Colonic mucosa (tissue), 4 donors: ENCODE measurements around the gene ATP8A1. TPM values are rescaled to one million over a fixed set of nuclear protein-coding genes. Genes with fewer than 3 reads are reported as not detected.

ENCODE experiments used
- DNase-seq: peaks from one replicate; pipeline ENCODE4 v3.0.0-alpha.2; 2020
- H3K27ac ChIP-seq: fragments of 200-600 bp; one replicate; pipeline ENCODE4 v1.8.0; 2021
- H3K27me3 ChIP-seq: fragments of 200-600 bp; one replicate; pipeline ENCODE4 v1.8.0; 2021
- H3K36me3 ChIP-seq: fragments of 200-600 bp; one replicate; pipeline ENCODE4 v1.8.0; 2021
- H3K4me1 ChIP-seq: fragments of 200-600 bp; one replicate; pipeline ENCODE4 v1.8.0; 2021; ENCODE audit warnings: mild to moderate bottlenecking
- H3K4me3 ChIP-seq: fragments of 200-600 bp; one replicate; pipeline ENCODE4 v1.8.0; 2021
- H3K9ac ChIP-seq, 2 donors: one replicate each; pipeline ENCODE4 v1.7.0; 2013; ENCODE audit warnings: control low read depth in 2 of 2, low read depth in 2 of 2, low read length in 2 of 2
- H3K9me3 ChIP-seq: fragments of 200-600 bp; one replicate; pipeline ENCODE4 v1.8.0; 2021
- intact Hi-C: fragments of 100-400 bp; cut with DNase I; formaldehyde crosslinking; loops from one replicate; pipeline ENCODE4 v1.14.1; 2022
- total RNA-seq, 2 donors: library from RNA; stranded (reverse); fragmentation: NEBNext Ultra II Directional in 1 of 2; extraction: Animal tissue kit (Norgen Biotek cat#: 25700) in 1 of 2; gene quantifications; one replicate each; pipeline ENCODE4 v1.2.1, GENCODE V29; 2021
- TF ChIP-seq, protein P1 (sequence below): fragments of 200-600 bp; IDR thresholded peaks from one replicate; pipeline ENCODE4 v1.8.0; 2022; ENCODE audit warnings: antibody characterized with exemption, mild to moderate bottlenecking
- donor health status: healthy.
- donor health status: DM: no; HTN: no; CAD: no.
- donor health status: DM: no; HTN: no; CAD: no.

ATP8A1 gene
- total RNA-seq, 2 donors from 2014 or later = 19.1 to 34.0 TPM

DNA sequence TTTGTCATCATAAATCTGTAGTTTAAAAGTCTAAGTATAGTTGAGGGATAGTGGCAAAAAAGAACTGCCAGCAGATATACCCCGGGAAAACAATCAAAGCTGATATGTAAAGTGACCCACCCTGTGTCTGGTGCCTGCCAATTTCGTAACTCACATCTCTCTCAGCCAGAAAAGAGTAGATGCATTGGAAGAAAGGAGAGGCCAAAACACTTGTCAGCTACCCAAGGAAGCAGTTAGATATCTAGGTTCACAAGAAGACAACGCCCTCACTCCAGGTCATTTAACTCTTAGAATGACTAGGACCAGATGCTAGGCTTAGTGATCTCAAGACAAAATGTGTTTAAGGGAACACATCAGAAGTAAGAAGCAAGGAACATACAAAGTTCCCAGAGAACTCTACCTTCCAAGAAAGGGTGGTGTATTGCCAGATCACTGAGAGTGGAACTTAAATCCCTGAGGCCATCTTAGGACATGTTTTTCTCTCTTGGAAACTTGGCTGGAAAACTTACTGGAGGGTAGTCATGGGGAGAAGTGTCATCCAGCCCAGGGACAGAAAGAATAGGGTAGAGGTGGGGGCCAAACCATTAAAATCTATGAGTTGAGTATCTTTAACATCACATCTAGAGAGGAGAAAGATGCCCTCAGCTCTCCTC, 133.7 kb downstream of the ATP8A1 start:
- Histone ChIP-seq H3K4me3 (no peak overlapping the region), H3K9ac (no peak overlapping the region), H3K27ac (no peak overlapping the region), H3K27me3 (no peaks in the 10 kb centered on the region), H3K9me3 (no peaks in the 10 kb centered on the region), H3K36me3 (no peaks in the 10 kb centered on the region), H3K4me1 (no peaks in the 10 kb centered on the region)
- DNase-seq = no peak
- intact Hi-C loops = loop anchor here (5.0 kb wide), 1 partner anchor 151 kb away; no protein-coding TSS in a partner anchor
- TF ChIP-seq, protein P1, sequence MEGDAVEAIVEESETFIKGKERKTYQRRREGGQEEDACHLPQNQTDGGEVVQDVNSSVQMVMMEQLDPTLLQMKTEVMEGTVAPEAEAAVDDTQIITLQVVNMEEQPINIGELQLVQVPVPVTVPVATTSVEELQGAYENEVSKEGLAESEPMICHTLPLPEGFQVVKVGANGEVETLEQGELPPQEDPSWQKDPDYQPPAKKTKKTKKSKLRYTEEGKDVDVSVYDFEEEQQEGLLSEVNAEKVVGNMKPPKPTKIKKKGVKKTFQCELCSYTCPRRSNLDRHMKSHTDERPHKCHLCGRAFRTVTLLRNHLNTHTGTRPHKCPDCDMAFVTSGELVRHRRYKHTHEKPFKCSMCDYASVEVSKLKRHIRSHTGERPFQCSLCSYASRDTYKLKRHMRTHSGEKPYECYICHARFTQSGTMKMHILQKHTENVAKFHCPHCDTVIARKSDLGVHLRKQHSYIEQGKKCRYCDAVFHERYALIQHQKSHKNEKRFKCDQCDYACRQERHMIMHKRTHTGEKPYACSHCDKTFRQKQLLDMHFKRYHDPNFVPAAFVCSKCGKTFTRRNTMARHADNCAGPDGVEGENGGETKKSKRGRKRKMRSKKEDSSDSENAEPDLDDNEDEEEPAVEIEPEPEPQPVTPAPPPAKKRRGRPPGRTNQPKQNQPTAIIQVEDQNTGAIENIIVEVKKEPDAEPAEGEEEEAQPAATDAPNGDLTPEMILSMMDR = no peak

DNA sequence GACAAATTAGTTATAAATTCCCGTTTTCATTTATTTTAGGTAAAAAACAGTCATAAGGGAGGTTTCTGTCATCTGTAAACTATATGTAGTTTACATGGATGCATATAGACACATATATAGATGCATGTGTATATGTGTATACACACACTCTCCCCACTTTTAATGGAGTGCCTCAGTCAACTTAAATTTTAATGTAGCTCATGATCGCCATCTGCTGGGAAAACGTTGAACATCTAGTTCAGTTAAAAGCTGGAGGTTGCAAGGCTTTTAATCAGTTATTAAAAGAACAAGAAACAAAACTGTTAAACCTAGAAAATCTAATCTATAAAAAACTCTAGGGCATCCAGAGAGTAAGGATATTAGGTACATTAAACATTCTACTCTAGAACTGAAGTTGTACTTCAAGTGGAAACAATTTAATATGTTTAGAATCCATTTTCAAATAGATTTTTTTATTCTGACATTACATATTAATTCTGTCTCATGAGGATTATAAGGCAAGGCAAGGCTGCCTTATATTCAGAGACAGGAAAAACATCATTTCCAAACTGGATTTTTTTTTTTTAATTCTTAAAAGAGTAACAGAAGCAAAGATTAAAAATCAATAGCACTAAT, 137.0 kb downstream of the ATP8A1 start:
- peak; percentile 54 for DNase-seq
- Histone ChIP-seq H3K4me3 (no peak overlapping the region), H3K36me3 (no peaks in the 10 kb centered on the region), H3K27me3 (no peaks in the 10 kb centered on the region), H3K4me1 (no peaks in the 10 kb centered on the region), H3K9me3 (no peaks in the 10 kb centered on the region), H3K27ac (no peak overlapping the region), H3K9ac (no peak overlapping the region)
- TF ChIP-seq, protein P1 = peak; percentile 43
- intact Hi-C loops = loop anchor here (2.0 to 10.0 kb wide), 3 partner anchors 115 to 237 kb away; no protein-coding TSS in a partner anchor

DNA sequence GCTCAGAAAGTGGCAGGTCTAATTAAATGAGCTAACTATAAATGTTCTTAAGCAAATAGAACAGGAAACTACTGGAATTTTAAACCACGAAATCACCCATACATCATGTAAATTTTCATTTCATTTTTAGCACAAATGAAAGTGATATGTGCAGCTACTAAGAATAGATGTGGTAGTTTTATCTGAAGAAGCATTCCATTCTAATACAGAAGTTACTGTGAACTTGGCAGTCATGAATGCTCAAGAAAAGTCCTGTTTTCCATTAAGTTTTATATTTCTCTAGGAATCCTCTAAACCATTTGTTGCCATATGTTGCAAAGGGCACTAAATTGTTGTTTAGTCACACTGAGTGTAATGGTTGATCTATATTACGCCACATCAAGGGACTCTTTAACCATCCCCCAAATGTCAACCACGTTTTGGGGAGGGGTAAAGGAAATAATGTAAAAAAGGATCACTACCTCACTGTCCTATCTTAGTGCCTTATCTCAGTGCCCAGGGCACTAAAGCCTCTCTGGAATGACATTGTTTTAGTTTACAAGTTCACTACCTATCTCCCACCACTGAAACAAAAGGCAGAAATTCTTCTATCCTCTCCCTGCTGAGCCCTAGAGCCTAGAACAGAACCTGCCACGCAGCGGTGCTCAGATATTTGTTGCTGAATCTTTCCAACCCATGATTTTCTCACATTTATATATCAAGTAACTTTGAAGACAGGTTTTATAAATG, 141.6 kb downstream of the ATP8A1 start:
- Histone ChIP-seq H3K27me3 (no peaks in the 10 kb centered on the region), H3K4me3 (no peak overlapping the region), H3K9ac (no peak overlapping the region), H3K27ac (no peak overlapping the region), H3K9me3 (no peaks in the 10 kb centered on the region), H3K4me1 (no peaks in the 10 kb centered on the region), H3K36me3 (no peaks in the 10 kb centered on the region)
- no peak for DNase-seq
- intact Hi-C loops = loop anchor here (10.0 kb wide), 1 partner anchor 111 kb away; no protein-coding TSS in a partner anchor
- TF ChIP-seq, protein P1 = no peak

DNA sequence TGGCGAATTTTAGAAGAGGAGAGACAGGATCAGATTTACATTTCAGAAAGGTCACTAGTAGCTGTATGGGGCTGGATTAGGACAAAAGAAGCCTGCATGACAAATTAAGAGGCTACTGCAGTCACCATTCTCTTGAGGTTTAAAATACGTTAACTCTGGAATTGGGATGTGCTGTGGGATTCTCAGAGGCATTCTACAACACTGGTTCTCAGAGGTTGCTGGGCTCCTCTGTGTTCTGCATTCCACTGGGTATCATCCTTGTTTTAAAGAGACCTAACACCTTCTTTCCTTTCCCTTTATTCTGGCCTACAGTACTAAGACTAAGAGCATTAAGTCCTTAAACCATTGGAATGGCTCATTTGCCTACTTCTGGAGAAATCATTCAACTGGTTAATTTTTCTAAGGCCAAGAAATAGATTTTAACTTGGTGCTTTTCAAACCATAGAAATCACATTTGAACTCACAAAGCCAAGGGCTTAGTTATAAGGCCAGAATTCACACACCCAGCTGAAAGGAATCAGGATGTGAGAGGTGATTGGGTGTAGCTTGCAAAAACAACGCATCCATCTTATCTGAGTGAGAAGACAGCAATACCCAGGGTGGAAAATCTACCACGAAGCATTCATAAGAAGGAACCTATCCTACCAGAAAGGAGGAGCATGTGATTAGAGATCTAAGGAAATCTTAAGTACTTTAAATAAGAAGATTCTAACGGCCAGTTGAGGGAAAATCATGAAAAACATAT, 143.0 kb downstream of the ATP8A1 start:
- Histone ChIP-seq H3K36me3 (no peaks in the 10 kb centered on the region), H3K4me1 (no peaks in the 10 kb centered on the region), H3K9ac (no peak overlapping the region), H3K9me3 (no peaks in the 10 kb centered on the region), H3K4me3 (no peak overlapping the region), H3K27ac (no peak overlapping the region), H3K27me3 (no peaks in the 10 kb centered on the region)
- no peak for DNase-seq
- TF ChIP-seq, protein P1 = no peak
- intact Hi-C loops = loop anchor here (10.0 kb wide), 1 partner anchor 109 kb away; no protein-coding TSS in a partner anchor

DNA sequence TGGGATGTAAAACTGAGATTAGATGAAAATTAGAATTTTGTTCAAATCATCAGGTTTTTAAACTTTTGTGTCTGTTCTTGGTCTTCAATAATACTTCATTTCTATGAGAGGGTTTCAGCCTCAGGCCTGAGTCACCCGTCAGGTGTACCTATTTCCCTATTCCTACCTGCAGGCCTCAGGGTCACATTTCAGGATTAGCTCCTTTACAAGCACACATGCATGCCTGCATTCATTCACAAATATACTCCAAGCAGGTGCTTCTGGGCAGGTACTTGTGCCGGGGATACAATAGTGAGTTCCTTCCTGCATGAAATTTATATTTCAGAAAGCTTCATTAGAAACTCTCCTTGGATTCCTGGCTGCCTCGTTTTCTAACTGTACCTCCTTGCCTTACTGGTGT, 144.7 kb downstream of the ATP8A1 start:
- H3K27ac ChIP-seq = no peak overlapping the region
- no peak overlapping the region for H3K9ac ChIP-seq
- no peaks in the 10 kb centered on the region for H3K9me3 ChIP-seq
- TF ChIP-seq, protein P1 = no peak
- no peak overlapping the region for H3K4me3 ChIP-seq
- intact Hi-C loops = loop anchor here (10.0 kb wide), 1 partner anchor 107 kb away; no protein-coding TSS in a partner anchor
- no peaks in the 10 kb centered on the region for H3K4me1 ChIP-seq
- H3K27me3 ChIP-seq = no peaks in the 10 kb centered on the region
- DNase-seq = no peak
- no peaks in the 10 kb centered on the region for H3K36me3 ChIP-seq
